ENCODE measurements around the gene PECR. TPM values are rescaled to one million over a fixed set of nuclear protein-coding genes. Genes with fewer than 3 reads are reported as not detected.

PECR gene
- total and polyA plus RNA-seq, 2 of the 4 experiments (the other 2 are of a cell fraction): 11.4 to 17.7 TPM

DNA sequence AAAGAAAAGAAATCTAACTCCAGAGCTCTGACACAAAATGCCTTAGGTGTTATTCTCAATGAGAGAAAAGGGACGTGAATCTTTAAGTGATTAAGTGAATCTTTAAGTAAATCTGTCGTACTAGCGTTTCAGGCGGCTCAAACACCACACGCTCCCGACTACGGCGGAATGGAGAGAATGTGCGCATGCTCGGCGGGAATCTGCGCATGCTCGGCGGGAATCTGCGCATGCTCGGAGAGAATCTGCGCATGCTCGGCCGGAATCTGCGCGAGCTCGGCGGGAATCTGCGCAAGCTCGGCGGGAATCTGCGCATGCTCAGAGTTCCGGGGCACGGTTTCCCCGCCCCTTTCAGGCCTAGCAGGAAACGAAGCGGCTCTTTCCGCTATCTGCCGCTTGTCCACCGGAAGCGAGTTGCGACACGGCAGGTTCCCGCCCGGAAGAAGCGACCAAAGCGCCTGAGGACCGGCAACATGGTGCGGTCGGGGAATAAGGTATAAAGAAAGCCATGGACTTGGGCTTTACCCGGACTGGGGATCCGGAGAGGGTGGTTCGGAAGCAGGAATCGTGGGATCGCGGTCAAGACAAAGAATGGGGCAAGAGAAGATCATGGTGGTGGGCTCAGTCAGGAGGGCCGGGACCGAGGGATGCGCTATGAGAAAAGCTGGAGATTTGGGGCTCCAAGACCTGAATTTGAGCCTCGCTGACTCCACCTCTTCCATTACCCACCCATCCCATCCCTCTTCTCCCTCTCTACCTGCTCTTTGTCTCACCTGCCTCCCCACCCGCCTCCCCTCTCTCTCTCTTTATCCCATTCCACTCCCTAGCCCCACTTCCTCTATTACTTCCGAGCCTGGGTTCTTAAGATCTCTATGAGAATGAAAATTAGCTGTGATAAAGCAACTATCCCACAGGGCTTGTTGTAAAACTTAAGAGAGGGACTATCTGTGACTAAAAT, 27.6 kb upstream of the PECR start, which contains the start of gene XRCC5 (continued):
- peak; percentile 44; the same call in 1 of the 2 replicates for TF ChIP-seq MXI1 (IDR thresholded peaks at IDR 0.05; ENCODE audit: borderline replicate concordance, low read depth, low read length)
- TF ChIP-seq BHLHE40 (IDR thresholded peaks at IDR 0.05; ENCODE audit: low read depth, low read length): no peak
- TF ChIP-seq RFX5 (IDR thresholded peaks at IDR 0.05; ENCODE audit: low read depth, low read length): no peak

All from IMR-90 (cell line).